Measurements from ENCODE around the gene ADAM12.

Gene ADAM12

GRCh38 chr10:126191192-126191591, 197.1 kb downstream of the ADAM12 start:
- no peak overlapping the region for H3K4me3 ChIP-seq (ENCODE audit: low read depth, low read length)
- TF ChIP-seq, protein P1, sequence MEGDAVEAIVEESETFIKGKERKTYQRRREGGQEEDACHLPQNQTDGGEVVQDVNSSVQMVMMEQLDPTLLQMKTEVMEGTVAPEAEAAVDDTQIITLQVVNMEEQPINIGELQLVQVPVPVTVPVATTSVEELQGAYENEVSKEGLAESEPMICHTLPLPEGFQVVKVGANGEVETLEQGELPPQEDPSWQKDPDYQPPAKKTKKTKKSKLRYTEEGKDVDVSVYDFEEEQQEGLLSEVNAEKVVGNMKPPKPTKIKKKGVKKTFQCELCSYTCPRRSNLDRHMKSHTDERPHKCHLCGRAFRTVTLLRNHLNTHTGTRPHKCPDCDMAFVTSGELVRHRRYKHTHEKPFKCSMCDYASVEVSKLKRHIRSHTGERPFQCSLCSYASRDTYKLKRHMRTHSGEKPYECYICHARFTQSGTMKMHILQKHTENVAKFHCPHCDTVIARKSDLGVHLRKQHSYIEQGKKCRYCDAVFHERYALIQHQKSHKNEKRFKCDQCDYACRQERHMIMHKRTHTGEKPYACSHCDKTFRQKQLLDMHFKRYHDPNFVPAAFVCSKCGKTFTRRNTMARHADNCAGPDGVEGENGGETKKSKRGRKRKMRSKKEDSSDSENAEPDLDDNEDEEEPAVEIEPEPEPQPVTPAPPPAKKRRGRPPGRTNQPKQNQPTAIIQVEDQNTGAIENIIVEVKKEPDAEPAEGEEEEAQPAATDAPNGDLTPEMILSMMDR (IDR thresholded peaks at IDR 0.05; ENCODE audit: low read depth, low read length) = no peak

DNA sequence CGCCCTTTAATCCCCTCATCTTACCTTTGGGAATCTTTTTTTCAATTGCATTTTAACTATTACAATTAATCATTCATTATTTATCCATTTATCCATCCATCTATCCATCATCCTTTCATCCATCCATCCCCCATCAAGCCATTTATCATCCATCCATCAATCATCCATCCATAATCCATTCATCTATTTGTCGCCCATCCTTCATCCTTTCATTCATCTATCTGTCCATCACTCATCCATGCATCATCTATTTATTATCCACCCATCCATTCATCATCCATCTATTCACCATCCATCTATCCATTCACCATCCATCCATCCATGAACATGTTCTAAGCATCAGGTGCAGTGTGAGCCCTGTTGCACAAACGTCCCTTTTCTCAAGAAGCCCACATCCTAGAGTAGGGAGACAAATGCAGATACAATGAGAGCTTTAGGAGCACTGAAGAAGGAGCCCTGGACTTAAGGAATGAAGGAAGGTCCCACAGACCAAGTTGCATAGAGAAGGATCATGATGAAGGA, 199.5 kb downstream of the ADAM12 start:
- TF ChIP-seq, protein P1 (IDR thresholded peaks at IDR 0.05; ENCODE audit: low read depth, low read length) = no peak
- H3K4me3 ChIP-seq (ENCODE audit: low read depth, low read length) = no peak overlapping the region

GRCh38 chr10:126187399-126187798, 200.9 kb downstream of the ADAM12 start:
- H3K4me3 ChIP-seq (ENCODE audit: low read depth, low read length) = no peak overlapping the region
- TF ChIP-seq, protein P1 (IDR thresholded peaks at IDR 0.05; ENCODE audit: low read depth, low read length) = no peak

DNA sequence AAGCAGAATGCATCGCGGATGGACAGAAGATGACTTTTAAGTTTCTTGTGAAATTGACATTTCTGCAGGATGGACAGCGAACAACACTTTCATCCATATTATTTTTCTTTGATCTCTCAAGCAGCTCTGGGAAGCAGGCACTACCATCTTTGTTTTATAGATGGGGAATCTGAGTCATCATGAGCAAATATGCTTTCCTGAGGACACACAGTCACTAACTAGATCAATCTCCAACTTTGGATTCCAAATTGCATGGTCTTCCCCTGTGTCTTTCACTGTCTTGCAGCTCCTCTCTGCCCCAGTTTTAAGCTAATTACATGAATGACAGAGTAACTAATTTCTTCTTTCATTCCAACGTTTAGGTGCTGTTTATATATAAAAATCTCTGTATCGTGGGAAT, 201.5 kb downstream of the ADAM12 start:
- TF ChIP-seq, protein P1 (IDR thresholded peaks at IDR 0.05; ENCODE audit: low read depth, low read length) = no peak
- H3K4me3 ChIP-seq (ENCODE audit: low read depth, low read length) = no peak overlapping the region

- TF ChIP-seq, protein P1 (IDR thresholded peaks at IDR 0.05; ENCODE audit: low read depth, low read length) = no peak
- H3K4me3 ChIP-seq (ENCODE audit: low read depth, low read length) = no peak overlapping the region
Observed at GRCh38 chr10:126185676-126186447, 202.4 kb downstream of the ADAM12 start.

DNA sequence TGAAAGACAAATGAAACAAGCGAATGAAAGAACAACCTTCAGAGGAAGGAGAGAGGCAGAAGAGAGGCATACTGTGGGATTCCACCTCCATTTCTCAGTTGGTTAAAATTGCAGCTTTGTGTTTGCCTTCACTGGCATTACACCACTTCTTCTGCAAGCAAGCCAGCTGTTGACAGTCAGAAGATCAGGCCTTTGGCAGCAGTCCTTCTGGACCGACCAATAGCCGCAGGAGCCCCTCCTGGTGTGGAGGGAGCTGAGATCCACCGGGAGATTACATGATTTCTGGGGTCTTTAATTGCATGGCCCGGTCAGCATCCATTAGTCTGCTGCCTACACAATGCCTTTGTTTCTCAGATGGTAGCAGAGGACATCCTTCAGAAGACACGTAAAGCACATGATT, 206.7 kb downstream of the ADAM12 start:
- H3K4me3 ChIP-seq (ENCODE audit: low read depth, low read length) = no peak overlapping the region
- TF ChIP-seq, protein P1 (IDR thresholded peaks at IDR 0.05; ENCODE audit: low read depth, low read length) = no peak

GRCh38 chr10:126179637-126180036, 208.6 kb downstream of the ADAM12 start:
- H3K4me3 ChIP-seq (ENCODE audit: low read depth, low read length) = no peak overlapping the region
- TF ChIP-seq, protein P1 (IDR thresholded peaks at IDR 0.05; ENCODE audit: low read depth, low read length) = no peak
